Erythroblast (primary cell): ENCODE measurements around the gene TBC1D9B.

Experiments
- GATA1 ChIP-seq: IDR thresholded peaks from 2 replicates; pipeline ENCODE4 v1.6.1; 2011; ENCODE audit warnings: low read depth, mild to moderate bottlenecking, control low read depth, low read length, moderate library complexity
- POLR2A ChIP-seq: IDR thresholded peaks from 2 replicates; pipeline ENCODE4 v1.6.1; 2011; ENCODE audit warnings: mild to moderate bottlenecking, low read length

DNA sequence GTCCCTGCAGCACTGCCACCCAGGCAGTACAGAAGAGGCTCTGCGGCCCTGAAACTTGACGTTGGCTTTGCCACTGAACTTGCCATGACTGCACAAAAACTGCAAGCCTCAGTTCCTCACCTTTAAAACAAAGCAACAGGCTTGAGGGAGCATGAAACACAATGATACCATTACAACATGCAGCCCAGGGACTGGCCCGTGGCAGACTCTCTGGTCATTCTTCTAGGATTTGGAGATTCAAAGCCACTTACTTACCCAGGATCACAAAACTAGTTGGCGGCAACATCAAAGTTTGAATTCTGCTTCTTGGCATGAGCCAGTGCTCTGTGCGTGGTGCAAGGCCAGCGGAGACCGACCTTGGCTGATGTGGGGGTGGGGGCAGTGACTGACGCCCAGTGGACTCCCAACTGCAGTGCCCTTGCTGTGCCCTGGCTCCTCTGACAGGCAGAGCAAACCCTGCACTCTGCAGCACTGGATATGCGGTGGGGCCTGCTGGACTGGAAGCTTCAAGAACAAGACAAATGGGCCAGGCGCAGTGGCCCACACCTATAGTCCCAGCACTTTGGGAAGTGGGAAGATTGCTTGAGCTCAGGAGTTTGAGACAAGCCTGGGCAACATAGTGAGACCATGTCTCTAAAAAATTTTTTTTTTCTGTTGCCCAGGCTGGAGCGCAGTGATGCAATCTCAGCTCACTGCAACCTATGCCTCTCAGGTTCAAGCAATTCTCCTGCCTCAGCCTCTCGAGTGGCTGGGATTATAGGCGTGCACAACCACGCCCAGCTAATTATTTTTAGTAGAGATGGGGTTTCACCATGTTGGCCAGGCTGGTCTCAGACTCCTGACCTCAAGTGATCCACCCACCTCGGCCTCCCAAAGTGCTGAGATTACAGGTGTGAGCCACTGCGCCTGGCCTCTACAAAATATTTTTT lies 68.1 kb downstream of the TBC1D9B start:
- TF ChIP-seq POLR2A (no peak), GATA1 (no peak)
